Activated T-cell treated with anti-CD3 and anti-CD28 coated beads, Interleukin-2, amount 50 U/mL, for 4 hours (primary cell): ENCODE measurements around the gene TMCC2. TPM values are rescaled to one million over a fixed set of nuclear protein-coding genes. Genes with fewer than 3 reads are reported as not detected.
A peak's percentile ranks its signal among the peaks of the same experiment; 100 is the strongest.

Experiments
- ATAC-seq, 2 donors: fragments of 200-7000 bp; cut with Tn5 transposase; one replicate each; pipeline ENCODE4 v1.10.0; 2021
- DNase-seq: peaks from one replicate; pipeline ENCODE4 v3.0.0-alpha.2; 2020
- H3K27me3 Mint-ChIP-seq: one replicate; pipeline ENCODE4 v1.8.0; 2021; ENCODE audit warnings: low read depth, mixed read lengths
- H3K36me3 Mint-ChIP-seq: one replicate; pipeline ENCODE4 v1.8.0; 2022; ENCODE audit warnings: mixed read lengths; ENCODE audit not compliant: insufficient read depth
- H3K4me1 Mint-ChIP-seq: one replicate; pipeline ENCODE4 v1.8.0; 2021; ENCODE audit warnings: low read depth, mixed read lengths
- H3K4me3 Mint-ChIP-seq: one replicate; pipeline ENCODE4 v1.8.0; 2021; ENCODE audit warnings: mild to moderate bottlenecking, moderate library complexity, mixed read lengths
- H3K9me3 Mint-ChIP-seq: one replicate; pipeline ENCODE4 v1.8.0; 2021; ENCODE audit warnings: mixed read lengths
- total RNA-seq, 3 donors: library from RNA; stranded (reverse); gene quantifications; one replicate each; pipeline ENCODE4 v1.2.1, GENCODE V29; 2021

Gene TMCC2
- total RNA-seq, 3 donors from 2014 or later: 7.8 to 13.6 (median 11.5) TPM

GRCh38 chr1:205199090-205199930 lies 28.4 kb upstream of the TMCC2 start:
- peak; percentile 74 to 81 for ATAC-seq
- H3K4me1 Mint-ChIP-seq: peaks cover 57% of the 10 kb centered on the region
- peaks cover 15% of the 10 kb centered on the region for H3K36me3 Mint-ChIP-seq
- no peaks in the 10 kb centered on the region for H3K9me3 Mint-ChIP-seq
- H3K4me3 Mint-ChIP-seq: peak overlapping the region; percentile 65
- no peak for DNase-seq
- H3K27me3 Mint-ChIP-seq: no peaks in the 10 kb centered on the region

- no peaks in the 10 kb centered on the region for H3K9me3 Mint-ChIP-seq
- H3K4me1 Mint-ChIP-seq: peaks cover 63% of the 10 kb centered on the region
- ATAC-seq (no peak), DNase-seq (no peak)
- H3K27me3 Mint-ChIP-seq: no peaks in the 10 kb centered on the region
- peaks cover 15% of the 10 kb centered on the region for H3K36me3 Mint-ChIP-seq
- H3K4me3 Mint-ChIP-seq: peak overlapping the region; percentile 65
Observed at GRCh38 chr1:205199931-205200299, 27.8 kb upstream of the TMCC2 start.

GRCh38 chr1:205204552-205204951 lies 23.2 kb upstream of the TMCC2 start:
- H3K4me1 Mint-ChIP-seq: peaks cover 63% of the 10 kb centered on the region

GRCh38 chr1:205205055-205205454 lies 22.7 kb upstream of the TMCC2 start:
- H3K4me1 Mint-ChIP-seq: peaks cover 62% of the 10 kb centered on the region

More at GRCh38 chr1:205204552-205204951, 23.2 kb upstream of the TMCC2 start:
- H3K36me3 Mint-ChIP-seq: no peaks in the 10 kb centered on the region
- H3K4me3 Mint-ChIP-seq: peak overlapping the region; percentile 8
- DNase-seq: no peak
- ATAC-seq: no peak
- H3K9me3 Mint-ChIP-seq: no peaks in the 10 kb centered on the region
- no peaks in the 10 kb centered on the region for H3K27me3 Mint-ChIP-seq

GRCh38 chr1:205208811-205209210 lies 18.9 kb upstream of the TMCC2 start:
- Mint-ChIP-seq H3K4me3 (peak overlapping the region; percentile 47), H3K4me1 (peaks cover 54% of the 10 kb centered on the region), H3K36me3 (no peaks in the 10 kb centered on the region), H3K9me3 (no peaks in the 10 kb centered on the region), H3K27me3 (no peaks in the 10 kb centered on the region)
- DNase-seq (no peak), ATAC-seq (no peak)

More at GRCh38 chr1:205205055-205205454, 22.7 kb upstream of the TMCC2 start:
- no peaks in the 10 kb centered on the region for H3K27me3 Mint-ChIP-seq
- no peak overlapping the region for H3K4me3 Mint-ChIP-seq
- H3K9me3 Mint-ChIP-seq: no peaks in the 10 kb centered on the region
- no peak for ATAC-seq
- DNase-seq: no peak
- H3K36me3 Mint-ChIP-seq: no peaks in the 10 kb centered on the region

- ATAC-seq: peak; percentile 10 to 12
- Mint-ChIP-seq H3K9me3 (no peaks in the 10 kb centered on the region), H3K27me3 (no peaks in the 10 kb centered on the region), H3K4me1 (peaks cover 44% of the 10 kb centered on the region), H3K36me3 (no peaks in the 10 kb centered on the region), H3K4me3 (peak overlapping the region; percentile 97)
- no peak for DNase-seq
Observed at GRCh38 chr1:205210756-205211168, 17.0 kb upstream of the TMCC2 start.

GRCh38 chr1:205211169-205211838 lies 16.4 kb upstream of the TMCC2 start, which contains the start of gene DSTYK:
Gene DSTYK, minus strand, starts transcription at chr1:205211702. Its CDS starts 167 bp downstream, at chr1:205211535.
- H3K4me3 Mint-ChIP-seq: peak within 1 kb of the TSS; percentile 97
- DNase-seq (peak; percentile 88), ATAC-seq (peak; percentile 92 to 93)
- no peaks in the 10 kb centered on the region for H3K9me3 Mint-ChIP-seq
- H3K4me1 Mint-ChIP-seq: peaks cover 44% of the 10 kb centered on the region
- no peaks in the 10 kb centered on the region for H3K36me3 Mint-ChIP-seq
- H3K27me3 Mint-ChIP-seq: no peaks in the 10 kb centered on the region

- Mint-ChIP-seq H3K27me3 (peaks cover under 1% of the 10 kb centered on the region), H3K36me3 (no peaks in the 10 kb centered on the region), H3K4me1 (peaks cover 42% of the 10 kb centered on the region), H3K9me3 (no peaks in the 10 kb centered on the region), H3K4me3 (peak overlapping the region; percentile 97)
- no peak for DNase-seq
- ATAC-seq: peak; percentile 33 to 49
Observed at GRCh38 chr1:205211839-205212536, 15.8 kb upstream of the TMCC2 start.

- Mint-ChIP-seq H3K9me3 (no peaks in the 10 kb centered on the region), H3K27me3 (peaks cover 5% of the 10 kb centered on the region), H3K36me3 (no peaks in the 10 kb centered on the region), H3K4me3 (no peak overlapping the region), H3K4me1 (peaks cover 29% of the 10 kb centered on the region)
- DNase-seq: no peak
- no peak for ATAC-seq
Observed at GRCh38 chr1:205214756-205215155, 13.0 kb upstream of the TMCC2 start.

GRCh38 chr1:205216588-205216987 lies 11.2 kb upstream of the TMCC2 start:
- ATAC-seq: no peak
- H3K4me1 Mint-ChIP-seq: peaks cover 19% of the 10 kb centered on the region
- H3K4me3 Mint-ChIP-seq: no peak overlapping the region
- H3K27me3 Mint-ChIP-seq: peaks cover 5% of the 10 kb centered on the region
- no peak for DNase-seq
- H3K36me3 Mint-ChIP-seq: no peaks in the 10 kb centered on the region
- no peaks in the 10 kb centered on the region for H3K9me3 Mint-ChIP-seq

- no peaks in the 10 kb centered on the region for H3K36me3 Mint-ChIP-seq
- no peak overlapping the region for H3K4me3 Mint-ChIP-seq
- ATAC-seq (no peak), DNase-seq (no peak)
- H3K27me3 Mint-ChIP-seq: peaks cover 5% of the 10 kb centered on the region
- no peaks in the 10 kb centered on the region for H3K9me3 Mint-ChIP-seq
- peaks cover 11% of the 10 kb centered on the region for H3K4me1 Mint-ChIP-seq
Observed at GRCh38 chr1:205217418-205217817, 10.3 kb upstream of the TMCC2 start.

GRCh38 chr1:205220421-205220820 lies 7.3 kb upstream of the TMCC2 start:
- Mint-ChIP-seq H3K4me3 (no peak overlapping the region), H3K4me1 (peaks cover 2% of the 10 kb centered on the region), H3K27me3 (peaks cover 9% of the 10 kb centered on the region), H3K9me3 (no peaks in the 10 kb centered on the region), H3K36me3 (no peaks in the 10 kb centered on the region)
- ATAC-seq (no peak), DNase-seq (no peak)

GRCh38 chr1:205224736-205225135 lies 3.0 kb upstream of the TMCC2 start:
- H3K27me3 Mint-ChIP-seq: peaks cover 14% of the 10 kb centered on the region
- no peaks in the 10 kb centered on the region for H3K9me3 Mint-ChIP-seq
- DNase-seq (no peak), ATAC-seq (no peak)
- no peak overlapping the region for H3K4me3 Mint-ChIP-seq
- peaks cover 15% of the 10 kb centered on the region for H3K4me1 Mint-ChIP-seq
- H3K36me3 Mint-ChIP-seq: no peaks in the 10 kb centered on the region
